ENCODE results near the gene PAGR1.
"Not testable (repeated sequence)": the region's sequence is repeated elsewhere in the genome, so short reads cannot be mapped to it uniquely, and the experiment has no call there.

The PAGR1 gene

DNA sequence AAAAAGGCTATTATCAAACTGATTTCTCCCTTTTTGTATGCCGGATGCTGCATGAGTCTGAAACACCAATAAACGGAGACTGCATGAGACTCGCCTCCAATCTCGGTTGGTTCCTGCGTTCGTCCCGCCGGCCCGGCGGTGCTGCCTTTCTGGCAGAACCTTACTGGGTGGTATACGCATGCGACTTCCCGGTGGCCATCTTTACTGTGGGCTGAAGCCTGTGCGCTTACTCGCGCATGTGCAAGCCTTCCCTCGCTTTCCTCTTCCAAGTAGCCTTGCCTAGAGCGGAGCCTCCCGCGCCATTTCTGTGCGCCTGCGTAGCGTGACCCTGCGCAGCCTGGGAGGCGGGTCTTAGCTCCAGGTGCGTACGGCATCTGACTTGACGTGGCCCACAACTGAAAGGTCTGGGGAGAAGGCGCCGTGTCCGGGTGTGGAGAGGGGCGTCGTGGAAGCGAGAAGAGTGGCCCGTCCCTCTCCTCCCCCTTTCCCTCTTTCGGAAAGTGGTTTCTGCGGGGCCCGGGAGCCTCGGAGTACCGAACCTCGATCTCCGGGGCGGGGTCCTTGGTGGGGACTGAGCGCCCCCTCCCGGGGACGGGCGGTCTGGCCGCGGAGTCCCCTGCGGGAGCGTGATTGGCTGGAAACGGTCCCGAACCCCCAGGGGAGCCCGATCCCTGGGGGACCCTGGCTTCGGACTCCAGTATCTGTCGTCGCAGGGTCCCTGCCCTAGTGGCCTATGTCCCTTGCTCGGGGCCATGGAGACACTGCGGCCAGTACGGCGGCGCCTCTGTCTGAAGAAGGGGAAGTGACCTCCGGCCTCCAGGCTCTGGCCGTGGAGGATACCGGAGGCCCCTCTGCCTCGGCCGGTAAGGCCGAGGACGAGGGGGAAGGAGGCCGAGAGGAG is at the start of gene PAGR1:
Gene PAGR1 (plus strand): TSS at position 360 of the 901 bp plus-strand sequence. CDS start 374 bp downstream, at position 734.
- peak; percentile 97 for DNase-seq (ENCODE audit: low read depth)

DNA sequence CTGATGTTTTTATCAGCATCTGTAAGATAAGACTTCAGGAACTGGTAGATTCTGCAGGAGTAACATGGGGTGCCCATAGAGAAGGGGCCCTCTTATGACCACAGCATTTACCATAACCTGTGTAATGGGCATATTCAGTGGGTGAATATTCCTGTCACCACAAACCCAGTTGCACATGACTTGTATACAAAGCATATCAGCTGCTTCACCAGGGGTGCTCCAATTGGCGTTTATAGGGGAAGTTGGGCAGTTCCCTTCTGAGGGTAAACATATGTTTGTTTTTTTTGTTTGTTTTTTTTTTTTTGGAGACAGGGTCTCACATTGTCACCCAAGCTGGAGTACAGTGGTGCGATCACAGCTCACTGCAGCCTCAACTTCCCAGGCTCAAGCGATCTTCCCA is 49.4 kb upstream of the PAGR1 start:
- no peak for DNase-seq (ENCODE audit: low read depth)

DNA sequence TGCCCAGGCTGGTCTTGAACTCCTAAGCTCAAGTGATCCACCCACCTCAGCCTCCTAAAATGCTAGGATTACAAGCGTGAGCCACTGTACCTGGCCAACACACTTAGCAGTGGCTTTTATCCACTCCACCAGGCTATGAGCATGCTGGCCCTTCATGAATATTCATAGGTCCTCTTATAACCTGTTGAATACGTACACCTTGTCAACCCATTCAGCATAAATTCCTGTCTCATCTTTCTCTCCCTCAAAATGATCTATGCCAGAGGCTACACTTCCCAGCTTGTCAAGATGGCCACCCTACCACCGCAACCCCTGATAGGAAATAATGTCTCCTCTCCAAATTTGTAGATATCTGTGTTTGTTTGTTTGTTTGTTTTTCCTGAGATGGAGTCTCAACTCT is 48.9 kb upstream of the PAGR1 start:
- no peak for DNase-seq (ENCODE audit: low read depth)

DNA sequence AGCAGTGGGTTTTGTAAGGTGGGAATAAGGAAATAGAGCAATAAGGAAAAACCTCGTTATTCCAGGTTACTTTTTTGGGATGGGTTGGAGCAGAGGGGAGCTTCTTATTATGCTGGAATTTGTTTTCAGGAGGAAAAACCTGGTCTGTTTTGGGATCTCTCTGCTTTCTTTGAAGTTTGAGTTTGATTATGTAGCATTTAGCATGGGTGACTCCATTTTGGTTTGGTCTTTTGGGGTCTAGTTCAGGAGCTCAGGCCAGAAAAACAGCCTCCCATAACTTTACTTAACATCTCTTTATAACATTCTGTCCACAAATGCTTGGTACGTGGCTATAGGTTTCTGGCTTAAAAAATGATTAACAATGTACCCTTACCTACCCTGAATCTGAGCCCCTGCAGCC is 46.4 kb upstream of the PAGR1 start:
- no peak for DNase-seq (ENCODE audit: low read depth)

DNA sequence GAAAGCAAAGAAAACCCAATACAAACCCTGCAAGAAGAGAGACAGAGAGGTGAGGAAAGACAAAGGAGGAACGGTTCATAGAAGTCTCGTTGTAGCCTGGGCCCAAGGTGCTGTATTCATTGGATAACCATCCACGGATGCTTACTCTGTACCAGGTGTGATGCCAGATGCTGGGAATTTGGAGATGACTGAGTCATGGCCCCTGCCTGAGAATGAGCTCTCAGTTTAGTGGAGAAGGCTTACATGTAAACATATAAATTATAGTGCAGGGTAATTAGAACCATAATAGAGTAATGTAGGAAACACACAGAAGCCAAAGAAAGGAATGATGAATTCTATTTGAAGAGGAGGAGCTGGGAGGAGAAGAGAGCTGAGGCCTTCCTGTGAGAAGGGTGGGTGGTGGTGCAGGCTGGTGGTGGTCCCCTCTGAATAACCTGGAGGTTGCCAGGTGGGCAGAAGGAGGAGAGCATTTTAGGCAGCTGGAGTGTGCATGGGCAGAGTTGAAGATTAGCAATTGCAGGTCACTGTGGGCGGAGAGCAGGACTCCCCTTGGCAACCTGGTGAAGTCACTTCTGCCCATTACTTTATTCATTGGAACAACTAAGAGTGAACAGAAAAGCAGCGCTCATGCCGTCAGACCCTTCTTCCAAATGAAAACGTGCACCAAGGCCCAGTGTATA is 45.6 kb upstream of the PAGR1 start:
- no peak for DNase-seq (ENCODE audit: low read depth)

DNA sequence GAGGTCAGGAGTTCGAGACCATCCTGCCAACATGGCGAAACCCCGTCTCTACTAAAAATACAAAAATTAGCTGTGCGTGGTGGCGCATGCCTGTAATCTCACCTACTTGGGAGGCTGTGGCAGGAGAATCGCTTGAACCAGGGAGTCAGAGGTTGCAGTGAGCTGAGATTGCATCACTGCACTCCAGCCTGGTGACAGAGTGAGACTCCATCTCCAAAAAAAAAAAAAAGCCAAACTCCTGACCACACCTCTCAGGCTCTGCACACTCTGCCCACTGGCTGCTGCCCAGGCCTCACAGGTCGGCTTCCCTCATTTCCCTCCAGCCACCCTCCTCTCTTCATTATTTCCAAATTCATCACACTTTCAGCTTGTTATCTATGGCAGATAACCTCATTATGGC is 43.6 kb upstream of the PAGR1 start:
- DNase-seq (ENCODE audit: low read depth) = not testable (repeated sequence)

DNA sequence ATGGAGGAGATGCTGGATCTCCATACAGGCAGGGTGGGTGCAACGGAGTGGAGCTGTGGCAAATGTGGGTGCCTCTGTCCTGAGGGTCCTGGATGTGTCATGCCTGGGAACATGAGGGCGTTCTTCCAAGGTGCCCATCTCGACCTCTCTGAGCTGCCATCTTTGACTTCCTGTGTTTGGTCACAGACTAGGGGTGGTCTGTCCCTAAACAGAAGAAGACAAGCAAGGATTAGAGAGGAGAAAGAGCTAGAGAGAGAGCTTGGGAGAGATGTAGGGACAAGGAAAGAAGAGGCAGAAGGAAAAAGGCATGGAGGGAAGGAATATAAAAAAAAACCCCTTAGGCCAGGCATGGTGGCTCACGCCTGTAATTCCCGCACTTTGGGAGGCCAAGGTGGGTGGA is 41.2 kb upstream of the PAGR1 start:
- no peak for DNase-seq (ENCODE audit: low read depth)

DNA sequence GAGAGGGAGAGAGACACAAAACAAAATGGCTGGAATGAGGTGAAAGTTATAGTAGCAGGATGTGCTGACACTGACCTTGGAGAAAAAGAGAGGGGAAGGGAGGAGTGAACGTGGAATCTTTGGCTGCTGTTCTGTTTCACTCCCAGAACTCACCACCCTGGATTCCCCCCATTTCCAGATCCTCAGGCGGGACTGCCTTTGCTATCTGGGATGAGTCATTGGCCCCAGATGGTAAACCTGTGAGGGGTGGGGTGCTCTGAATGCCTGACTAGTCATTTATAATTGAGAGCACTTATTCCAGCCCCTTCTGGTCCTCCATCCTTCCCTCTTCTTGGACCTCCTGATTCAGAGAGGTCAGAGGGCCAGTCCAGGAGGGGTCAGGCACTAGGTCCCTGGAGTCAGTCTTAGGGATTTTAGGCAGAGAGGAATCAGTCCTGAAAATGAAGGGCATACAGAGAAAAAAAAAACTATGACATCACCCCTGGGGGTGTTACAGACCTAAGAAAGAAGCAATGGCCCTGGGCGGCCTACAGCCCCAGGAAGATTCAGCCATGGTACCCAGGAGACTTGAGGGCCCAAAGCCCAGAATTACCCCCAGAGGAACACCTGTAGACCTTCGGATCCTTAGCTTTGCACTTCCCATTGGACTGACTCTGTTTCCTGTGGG is 40.1 kb upstream of the PAGR1 start:
- DNase-seq (ENCODE audit: low read depth) = no peak

DNA sequence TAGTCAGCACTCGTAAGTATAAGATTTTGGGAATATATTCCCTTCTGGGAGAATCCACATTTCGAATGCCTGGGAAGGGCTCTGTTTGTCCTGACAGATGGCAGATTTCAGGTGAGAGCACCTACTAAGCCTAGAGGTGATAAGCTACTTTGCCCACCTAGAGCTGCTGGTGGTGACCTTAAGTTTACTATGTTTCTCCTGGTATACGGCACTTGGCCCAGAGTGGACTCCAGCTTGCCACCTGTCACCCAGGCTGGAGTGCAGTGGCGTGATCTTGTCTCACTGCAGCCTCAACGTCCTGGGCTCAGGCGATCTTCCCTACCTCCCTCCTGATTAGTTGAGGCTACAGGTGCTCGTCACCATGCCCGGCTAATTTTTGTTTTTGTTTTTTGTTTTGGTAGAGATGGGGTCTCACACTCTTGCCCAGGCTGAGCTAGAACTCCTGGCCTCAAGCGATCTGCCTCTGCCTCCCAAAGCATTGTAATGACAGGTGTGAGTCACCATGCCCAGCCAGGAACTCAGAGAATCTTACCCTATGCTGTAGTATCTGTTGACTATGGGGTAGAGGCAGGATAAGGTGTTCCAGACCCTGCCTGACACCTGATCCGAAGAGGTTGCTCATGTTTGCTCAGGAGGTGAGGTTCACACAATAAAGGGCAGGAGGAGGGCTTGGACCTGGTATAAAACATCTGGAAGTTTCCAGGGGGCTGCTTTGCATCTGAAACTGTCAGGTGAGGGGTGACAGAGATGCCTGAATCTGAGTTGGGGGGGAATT is 38.2 kb upstream of the PAGR1 start, which contains the start of gene ZG16:
Gene ZG16 (plus strand): TSS at position 681 of the 775 bp plus-strand sequence. CDS start 1,011 bp downstream, outside the sequence.
- DNase-seq (ENCODE audit: low read depth) = no peak

DNA sequence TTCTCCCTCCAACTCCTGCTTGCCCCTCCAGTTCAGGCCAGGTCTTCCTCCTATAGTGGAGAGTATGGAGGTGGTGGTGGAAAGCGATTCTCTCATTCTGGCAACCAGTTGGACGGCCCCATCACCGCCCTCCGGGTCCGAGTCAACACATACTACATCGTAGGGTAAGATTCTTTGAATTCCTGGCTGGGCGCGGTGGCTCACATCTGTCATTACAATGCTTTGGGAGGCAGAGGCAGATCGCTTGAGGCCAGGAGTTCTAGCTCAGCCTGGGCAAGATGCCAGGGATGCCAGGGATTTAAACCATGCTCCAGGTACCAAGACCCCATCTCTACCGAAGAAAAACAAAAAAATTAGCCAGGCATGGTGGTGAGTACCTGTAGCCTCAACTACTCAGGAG is 36.5 kb upstream of the PAGR1 start:
- DNase-seq (ENCODE audit: low read depth) = no peak

DNA sequence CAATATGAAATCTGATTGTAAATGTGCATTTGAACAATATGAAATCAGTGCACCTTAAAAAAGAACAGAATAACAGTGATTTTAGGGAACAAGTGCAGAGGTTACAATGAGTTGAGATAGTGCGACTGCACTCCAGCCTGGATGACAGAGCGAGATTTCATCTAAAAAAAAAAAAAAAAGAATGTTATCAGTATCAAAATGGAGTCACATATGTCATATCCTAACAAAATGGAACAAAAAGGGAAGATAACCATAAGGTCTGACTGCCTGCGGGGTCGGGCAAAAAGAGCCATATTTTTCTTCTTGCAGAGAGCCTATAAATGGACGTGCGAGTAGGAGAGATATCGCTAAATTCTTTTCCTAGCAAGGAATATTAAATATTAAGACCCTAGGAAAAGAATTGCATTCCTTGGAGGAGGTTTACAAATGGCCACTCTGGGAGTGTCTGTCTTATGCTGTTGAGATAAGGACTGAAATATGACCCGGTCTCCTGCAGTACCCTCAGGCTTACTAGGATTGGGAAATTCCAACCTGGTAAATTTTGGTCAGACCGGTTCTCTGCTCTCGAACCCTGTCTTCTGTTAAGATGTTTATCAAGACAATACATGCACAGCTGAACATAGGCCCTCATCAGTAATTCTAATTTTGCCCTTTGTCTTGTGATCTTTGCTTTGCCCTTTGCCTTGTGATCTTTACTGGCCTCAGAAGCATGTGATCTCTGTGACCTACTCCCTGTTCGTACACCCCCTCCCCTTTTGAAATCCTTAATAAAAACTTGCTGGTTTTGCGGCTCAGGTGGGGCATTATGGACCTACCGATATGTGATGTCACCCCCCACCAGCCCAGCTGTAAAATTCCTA is 32.6 kb upstream of the PAGR1 start:
- DNase-seq (ENCODE audit: low read depth) = not testable (repeated sequence)

DNA sequence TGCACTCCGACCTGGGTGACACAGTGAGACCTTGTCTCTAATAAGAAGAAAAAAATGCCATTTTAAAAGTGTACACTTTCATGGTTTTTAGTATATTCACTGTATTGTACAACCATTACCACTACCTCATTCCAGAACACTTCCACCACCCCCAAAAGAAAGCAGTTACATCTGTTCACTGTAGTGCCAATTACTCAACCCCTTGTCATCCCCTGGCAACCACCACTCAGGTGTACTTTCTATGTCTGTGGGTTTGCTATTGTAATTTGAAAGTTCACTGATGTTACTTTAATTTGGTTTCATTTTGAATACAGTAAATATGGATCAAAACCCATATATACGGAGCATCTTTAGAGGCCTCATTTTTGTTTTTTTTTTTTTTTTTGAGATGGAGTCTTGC is 31.8 kb upstream of the PAGR1 start:
- DNase-seq (ENCODE audit: low read depth) = no peak

DNA sequence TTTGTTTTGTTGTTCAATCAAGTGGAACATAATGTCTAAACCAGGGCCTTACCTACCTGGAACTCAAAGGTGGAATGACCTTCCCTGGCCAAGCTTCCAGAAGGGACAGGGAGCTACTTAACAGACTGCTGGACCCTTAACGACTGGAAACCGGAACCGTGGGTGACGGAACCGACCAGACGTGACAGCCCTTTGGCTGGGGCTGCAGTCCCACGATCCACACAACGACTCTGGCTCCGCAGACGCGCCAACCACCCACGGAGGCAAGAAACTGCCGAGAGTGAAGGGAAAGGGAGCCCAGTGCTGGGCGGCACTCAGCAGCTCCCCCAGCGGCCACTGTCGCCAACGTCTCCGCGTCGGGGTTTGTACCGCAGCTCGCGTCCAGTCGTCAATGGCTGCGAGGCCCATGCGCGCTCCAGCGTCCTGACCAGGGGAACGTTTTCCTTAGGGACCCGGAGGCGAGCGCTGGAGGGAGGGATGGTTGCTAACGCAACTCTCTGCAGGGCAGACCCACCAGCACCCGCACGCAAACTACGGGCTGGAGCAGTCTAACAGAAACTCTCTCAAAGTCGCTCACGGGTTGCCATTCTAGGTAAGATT is 31.0 kb upstream of the PAGR1 start:
- no peak for DNase-seq (ENCODE audit: low read depth)

DNA sequence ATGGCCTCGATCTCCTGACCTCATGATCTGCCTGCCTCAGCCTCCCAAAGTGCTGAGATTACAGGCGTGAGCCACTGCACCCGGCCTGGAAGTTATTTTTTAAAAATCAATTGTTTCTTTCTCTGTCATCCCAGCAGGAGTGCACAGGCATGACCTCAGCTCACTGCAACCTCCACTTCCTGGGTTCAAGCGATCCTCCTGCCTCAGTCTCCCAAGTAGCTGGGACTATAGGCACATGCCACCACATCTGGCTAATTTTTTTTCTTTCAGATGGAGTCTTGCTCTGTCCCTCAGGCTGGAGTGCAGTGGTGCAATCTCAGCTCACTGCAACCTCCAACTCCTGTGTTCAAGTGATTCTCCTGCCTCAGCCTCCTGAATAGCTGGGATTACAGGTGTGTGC is 28.8 kb upstream of the PAGR1 start:
- not testable (repeated sequence) for DNase-seq (ENCODE audit: low read depth)

DNA sequence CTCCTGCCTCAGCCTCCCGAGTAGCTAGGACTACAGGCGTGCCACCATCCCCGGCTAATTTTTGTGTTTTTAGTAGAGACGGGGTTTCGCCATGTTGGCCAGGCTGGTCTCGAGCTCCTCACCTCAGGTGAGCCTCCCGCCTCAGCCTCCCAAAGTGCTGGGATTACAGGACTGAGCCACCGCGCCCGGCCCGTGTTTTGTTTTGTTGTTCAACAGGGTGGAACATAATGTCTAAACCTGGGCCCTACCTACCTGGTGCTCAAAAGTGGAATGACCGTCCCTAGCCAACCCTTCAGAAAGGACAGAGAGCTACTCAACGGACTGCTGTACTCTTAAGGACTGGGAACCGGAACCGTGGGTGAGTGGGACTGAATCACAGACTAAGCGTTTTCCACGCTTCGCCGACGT is 26.2 kb upstream of the PAGR1 start:
- DNase-seq (ENCODE audit: low read depth) = no peak

DNA sequence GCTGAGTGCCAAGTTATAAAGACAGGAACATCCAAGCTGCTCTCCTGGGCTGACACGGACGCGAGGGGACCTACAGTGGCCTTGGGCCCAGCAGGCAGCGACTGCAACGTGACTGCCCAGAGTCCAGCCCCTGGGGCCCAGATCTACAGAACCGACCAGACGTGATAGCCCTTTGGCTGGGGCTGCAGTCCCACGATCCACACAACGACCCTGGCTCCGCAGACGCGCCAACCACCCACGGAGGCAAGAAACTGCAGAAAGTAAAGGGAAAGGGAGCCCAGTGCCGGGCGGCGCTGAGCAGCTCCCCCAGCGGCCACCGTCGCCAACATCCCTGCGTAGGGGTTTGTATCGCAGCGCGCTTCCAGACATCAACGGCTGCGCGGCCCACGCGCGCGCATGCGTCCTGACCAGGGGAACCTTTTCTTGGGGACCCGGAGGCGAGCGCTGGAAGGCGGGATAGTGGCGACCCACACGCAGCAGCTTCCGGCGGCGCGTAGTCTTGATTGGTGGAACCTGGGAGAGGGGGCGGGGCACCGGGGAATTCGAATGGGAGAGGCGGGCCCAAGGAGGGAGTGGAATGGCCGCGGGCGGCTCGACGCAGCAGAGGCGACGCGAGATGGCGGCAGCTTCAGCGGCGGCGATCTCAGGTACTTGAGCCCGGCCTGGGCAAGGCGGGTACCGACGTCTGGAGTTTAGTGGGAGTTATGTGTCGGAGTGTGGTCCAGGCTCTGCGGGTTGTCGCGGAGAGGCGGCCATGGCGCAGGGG is 25.6 kb upstream of the PAGR1 start, which contains the start of gene KIF22:
Gene KIF22 (plus strand): TSS at position 569 of the 766 bp plus-strand sequence. CDS start 9 bp downstream, at position 578.
- peak; percentile 96 for DNase-seq (ENCODE audit: low read depth)

DNA sequence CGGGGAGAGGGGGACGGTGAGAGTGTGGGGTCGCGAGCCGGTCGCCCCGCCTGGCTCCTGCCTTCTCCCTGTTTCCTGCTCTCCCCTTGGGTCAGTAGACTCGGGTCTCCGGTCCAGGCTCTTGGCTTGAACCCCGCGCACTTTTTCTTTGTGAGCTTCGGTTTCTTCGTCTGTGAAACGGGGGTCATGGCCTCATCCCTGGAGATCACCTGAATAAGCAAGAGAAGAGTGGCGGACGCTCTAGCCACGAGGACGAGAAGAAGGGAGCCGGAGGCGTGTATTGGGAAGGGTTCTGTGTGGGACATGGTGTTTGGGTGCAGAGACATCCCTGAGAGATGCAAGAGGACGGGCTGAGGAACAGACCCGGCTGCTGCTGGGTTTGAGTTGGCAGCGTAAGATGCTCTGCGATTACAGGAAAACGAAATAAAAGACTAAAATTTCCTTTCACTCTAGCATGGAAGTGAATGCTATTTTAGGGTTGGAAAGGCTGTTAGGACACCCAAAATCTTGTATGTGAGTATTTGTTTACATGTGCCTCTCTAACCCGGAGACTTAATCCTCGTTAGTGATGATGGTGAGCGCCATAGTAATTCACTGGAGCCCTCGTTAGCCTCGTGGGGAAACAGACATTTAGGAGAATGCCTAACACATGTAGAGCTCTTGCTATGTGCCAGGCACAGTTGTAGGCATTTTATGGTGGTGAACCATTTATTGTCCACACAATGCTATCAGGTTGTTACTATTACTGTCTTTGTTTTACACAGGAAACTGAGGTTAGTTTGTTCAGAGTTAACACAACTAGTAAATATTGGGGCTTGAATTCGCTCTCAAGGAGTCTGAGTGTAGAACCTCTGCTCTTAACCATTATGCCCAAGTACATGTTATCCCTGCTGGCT is 24.8 kb upstream of the PAGR1 start:
- no peak for DNase-seq (ENCODE audit: low read depth)
